Measurements from ENCODE around the gene PIP4K2A. TPM values are rescaled to one million over a fixed set of nuclear protein-coding genes. Genes with fewer than 3 reads are reported as not detected.

Gene PIP4K2A
- total RNA-seq, 6 experiments from 2014 or later = 50.1 to 67.9 (median 58.9) TPM

DNA sequence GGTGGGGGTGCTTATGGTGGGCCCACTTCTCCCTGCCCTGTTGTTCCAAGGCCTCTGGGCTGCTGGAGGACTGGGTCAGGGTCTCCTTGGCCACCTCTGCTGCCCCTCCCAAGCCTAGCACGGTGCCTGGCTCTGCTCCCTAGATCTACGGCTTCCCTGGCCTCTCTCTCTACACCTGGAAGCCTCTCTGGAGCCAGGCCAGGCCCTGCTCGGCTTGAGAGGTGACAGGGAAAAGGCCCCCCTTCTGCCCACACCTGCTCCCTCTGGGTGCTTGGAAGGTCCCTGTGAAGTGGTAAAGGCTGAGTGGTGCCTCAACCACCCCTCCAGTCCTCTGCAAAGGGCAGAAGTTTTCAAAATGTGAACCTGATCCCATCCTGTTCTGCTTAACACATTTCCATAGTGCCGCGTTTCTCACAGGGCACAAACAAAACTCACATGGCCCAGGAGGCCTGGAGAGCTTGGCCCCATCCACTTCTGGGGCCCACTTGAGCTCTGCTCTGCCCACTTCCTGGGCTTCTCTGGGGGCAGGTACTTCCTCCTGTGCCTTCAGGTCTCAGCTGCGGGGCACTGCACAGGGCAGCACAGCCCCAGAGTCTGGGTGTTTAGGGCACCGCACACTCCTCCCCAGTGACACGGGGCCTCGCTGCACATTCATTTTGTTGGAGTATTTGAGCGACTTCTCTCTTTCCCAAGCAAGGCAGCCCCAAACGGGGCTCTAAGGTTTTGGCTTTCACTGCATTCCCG lies 169.9 kb downstream of the PIP4K2A start:
- H3K27ac Mint-ChIP-seq = no peak overlapping the region
- DNase-seq = no peak
- no peaks in the 10 kb centered on the region; the same call in none of the 2 replicates for H3K27me3 Mint-ChIP-seq (ENCODE audit: insufficient read depth)
- H3K9me3 Mint-ChIP-seq = no peaks in the 10 kb centered on the region
- peaks cover 19% of the 10 kb centered on the region for H3K36me3 Mint-ChIP-seq (ENCODE audit: low read depth)
- no peak overlapping the region for H3K4me3 Mint-ChIP-seq
- TF ChIP-seq, protein P1, sequence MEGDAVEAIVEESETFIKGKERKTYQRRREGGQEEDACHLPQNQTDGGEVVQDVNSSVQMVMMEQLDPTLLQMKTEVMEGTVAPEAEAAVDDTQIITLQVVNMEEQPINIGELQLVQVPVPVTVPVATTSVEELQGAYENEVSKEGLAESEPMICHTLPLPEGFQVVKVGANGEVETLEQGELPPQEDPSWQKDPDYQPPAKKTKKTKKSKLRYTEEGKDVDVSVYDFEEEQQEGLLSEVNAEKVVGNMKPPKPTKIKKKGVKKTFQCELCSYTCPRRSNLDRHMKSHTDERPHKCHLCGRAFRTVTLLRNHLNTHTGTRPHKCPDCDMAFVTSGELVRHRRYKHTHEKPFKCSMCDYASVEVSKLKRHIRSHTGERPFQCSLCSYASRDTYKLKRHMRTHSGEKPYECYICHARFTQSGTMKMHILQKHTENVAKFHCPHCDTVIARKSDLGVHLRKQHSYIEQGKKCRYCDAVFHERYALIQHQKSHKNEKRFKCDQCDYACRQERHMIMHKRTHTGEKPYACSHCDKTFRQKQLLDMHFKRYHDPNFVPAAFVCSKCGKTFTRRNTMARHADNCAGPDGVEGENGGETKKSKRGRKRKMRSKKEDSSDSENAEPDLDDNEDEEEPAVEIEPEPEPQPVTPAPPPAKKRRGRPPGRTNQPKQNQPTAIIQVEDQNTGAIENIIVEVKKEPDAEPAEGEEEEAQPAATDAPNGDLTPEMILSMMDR (IDR thresholded peaks at IDR 0.05) = no peak
- no peaks in the 10 kb centered on the region for H3K4me1 Mint-ChIP-seq (ENCODE audit: low read depth)

DNA sequence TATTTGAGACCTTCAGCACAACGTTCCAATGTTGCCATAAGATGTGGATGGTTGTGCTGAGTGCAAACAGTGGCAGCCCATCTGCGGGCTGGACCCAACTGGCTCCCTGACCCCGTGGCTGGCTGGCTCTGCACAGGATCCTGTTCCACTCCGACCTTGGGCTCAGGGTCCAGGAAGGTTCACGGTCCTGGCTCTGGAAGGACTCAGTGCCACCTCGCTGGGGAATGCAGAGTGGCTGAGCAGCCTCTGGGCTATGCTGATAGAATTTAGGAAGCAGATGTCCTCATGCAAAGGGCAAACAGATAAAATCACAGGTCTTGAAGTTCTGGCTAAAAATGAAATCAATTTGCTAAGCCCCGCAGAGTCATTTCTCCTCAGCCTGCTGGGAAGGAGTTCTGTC lies 171.6 kb downstream of the PIP4K2A start:
- Mint-ChIP-seq H3K36me3 (ENCODE audit: low read depth) (peaks cover 24% of the 10 kb centered on the region), H3K27ac (no peak overlapping the region), H3K4me3 (no peak overlapping the region), H3K27me3 (ENCODE audit: insufficient read depth) (no peaks in the 10 kb centered on the region; the same call in none of the 2 replicates), H3K4me1 (ENCODE audit: low read depth) (no peaks in the 10 kb centered on the region), H3K9me3 (no peaks in the 10 kb centered on the region)
- DNase-seq = no peak
- TF ChIP-seq, protein P1 (IDR thresholded peaks at IDR 0.05) = no peak

DNA sequence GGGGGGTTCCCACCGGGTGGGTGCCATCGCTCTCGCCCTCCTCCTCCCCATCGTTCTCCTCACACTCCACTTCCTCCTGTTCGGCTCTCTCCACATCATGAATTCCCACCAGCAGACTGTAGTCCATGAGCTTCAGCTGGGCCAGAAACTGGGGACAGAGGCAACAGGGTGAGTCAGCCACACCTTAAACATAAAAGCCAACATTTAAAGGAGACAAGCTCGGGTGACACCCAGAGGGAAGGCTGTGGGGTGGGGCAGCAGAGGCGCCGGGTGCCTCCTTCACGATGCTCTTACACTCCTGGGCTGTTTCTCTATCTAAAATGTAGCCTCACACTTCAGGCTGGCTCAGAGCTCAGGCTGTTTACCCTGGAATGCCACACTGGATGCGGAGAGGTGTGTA lies 172.5 kb downstream of the PIP4K2A start:
- DNase-seq = no peak
- Mint-ChIP-seq H3K9me3 (no peaks in the 10 kb centered on the region), H3K36me3 (ENCODE audit: low read depth) (peaks cover 25% of the 10 kb centered on the region), H3K27ac (no peak overlapping the region), H3K4me3 (no peak overlapping the region), H3K27me3 (ENCODE audit: insufficient read depth) (no peaks in the 10 kb centered on the region; the same call in none of the 2 replicates), H3K4me1 (ENCODE audit: low read depth) (no peaks in the 10 kb centered on the region)
- TF ChIP-seq, protein P1 (IDR thresholded peaks at IDR 0.05) = no peak

DNA sequence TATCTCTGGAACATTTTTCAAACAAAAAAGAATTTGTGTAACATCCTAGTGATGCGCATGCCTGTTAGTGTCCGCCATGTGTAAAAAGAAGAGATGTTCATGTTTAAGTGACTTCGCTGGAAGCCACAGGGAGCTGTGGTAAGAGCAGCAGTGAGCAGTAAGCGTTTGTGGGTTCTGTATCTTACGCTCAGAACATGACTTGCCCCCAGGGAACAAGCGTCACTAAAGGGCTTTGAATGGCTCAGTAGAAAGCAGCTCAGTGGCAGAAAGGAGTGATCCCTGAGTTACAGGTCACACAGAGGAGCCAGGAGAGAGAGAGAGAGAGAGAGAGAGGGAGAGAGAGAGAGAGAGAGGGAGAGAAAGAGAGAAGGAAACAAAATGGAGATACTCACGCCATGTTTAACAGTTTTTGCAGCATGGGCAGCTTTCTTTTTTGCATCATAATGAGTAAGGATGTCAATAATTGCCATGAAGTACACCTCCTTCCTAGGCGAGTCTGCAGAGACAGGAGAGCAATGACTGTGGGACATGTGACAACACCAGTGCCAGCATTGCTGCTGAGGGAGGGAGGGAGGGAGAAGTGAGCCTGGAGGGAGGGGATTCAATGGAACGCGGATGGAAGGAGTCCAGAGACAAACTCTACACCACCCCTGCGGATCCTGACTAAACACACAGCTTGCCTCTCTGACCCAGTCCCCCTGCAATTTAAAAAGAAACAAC lies 174.6 kb downstream of the PIP4K2A start:
- H3K4me3 Mint-ChIP-seq = no peak overlapping the region
- DNase-seq = no peak
- no peak overlapping the region for H3K27ac Mint-ChIP-seq
- peaks cover 40% of the 10 kb centered on the region for H3K36me3 Mint-ChIP-seq (ENCODE audit: low read depth)
- TF ChIP-seq, protein P1 (IDR thresholded peaks at IDR 0.05) = no peak
- peaks cover 8% of the 10 kb centered on the region for H3K4me1 Mint-ChIP-seq (ENCODE audit: low read depth)
- H3K27me3 Mint-ChIP-seq (ENCODE audit: insufficient read depth) = peaks cover 2% of the 10 kb centered on the region
- H3K9me3 Mint-ChIP-seq = no peaks in the 10 kb centered on the region

DNA sequence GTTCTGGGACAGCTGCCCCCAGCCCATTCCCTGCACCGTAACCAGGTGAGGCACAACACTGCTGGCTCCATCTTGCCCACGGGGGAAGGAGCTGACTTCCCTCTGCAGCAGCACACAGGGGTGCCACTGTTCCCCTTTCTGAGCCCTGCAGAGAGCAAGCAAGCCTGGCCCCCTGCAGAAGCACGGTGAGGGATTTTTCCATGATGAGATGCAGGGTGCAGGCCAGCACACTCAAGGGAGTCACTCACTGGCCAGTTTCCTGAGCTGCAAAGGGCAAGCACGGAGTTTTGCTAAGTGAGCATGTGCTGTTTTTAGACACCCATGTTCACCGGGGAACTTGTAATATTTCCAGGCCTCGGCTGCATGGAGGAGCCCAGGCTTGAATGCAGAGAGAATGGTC lies 176.6 kb downstream of the PIP4K2A start:
- TF ChIP-seq, protein P1 (IDR thresholded peaks at IDR 0.05) = no peak
- Mint-ChIP-seq H3K4me3 (no peak overlapping the region), H3K36me3 (ENCODE audit: low read depth) (peaks cover 40% of the 10 kb centered on the region), H3K9me3 (no peaks in the 10 kb centered on the region), H3K4me1 (ENCODE audit: low read depth) (peaks cover 11% of the 10 kb centered on the region), H3K27me3 (ENCODE audit: insufficient read depth) (peaks cover 2% of the 10 kb centered on the region), H3K27ac (no peak overlapping the region)
- DNase-seq = no peak
